HepG2 (cell line): ENCODE measurements around the gene DDI2. TPM values are rescaled to one million over a fixed set of nuclear protein-coding genes. Genes with fewer than 3 reads are reported as not detected.

Experiments used
- BHLHE40 ChIP-seq: IDR thresholded peaks from 2 replicates; pipeline ENCODE4 v1.6.1; 2011; ENCODE audit warnings: low read length, improper control_type of control experiment
- CREB1 ChIP-seq, 2 experiments: fragments of 450-650 bp in 1 of 2; IDR thresholded peaks; 2 replicates each; pipeline ENCODE4 v1.6.1; 2016 to 2017; ENCODE audit warnings: control low read depth in 1 of 2, mild to moderate bottlenecking in 1 of 2, missing compliant biosample characterization in 1 of 2, missing genetic modification characterization in 1 of 2
- ELF3 ChIP-seq: IDR thresholded peaks from 2 replicates; pipeline ENCODE4 v1.6.1; 2016; ENCODE audit warnings: missing genetic modification reagents, missing compliant biosample characterization
- ERF ChIP-seq: IDR thresholded peaks from 2 replicates; pipeline ENCODE4 v1.6.1; 2018; ENCODE audit warnings: missing biosample characterization, missing genetic modification reagents
- HMGA1 ChIP-seq: sonication (generic); formaldehyde crosslinking; conservative IDR thresholded peaks from 2 replicates; pipeline ENCODE4 v1.4.0; 2020; ENCODE audit warnings: missing genetic modification reagents
- HNRNPH1 ChIP-seq: fragments of 200-400 bp; formaldehyde crosslinking; optimal IDR thresholded peaks from 2 replicates; pipeline ENCODE3; 2017; ENCODE audit warnings: mild to moderate bottlenecking, low read depth, low read length
- ISL2 ChIP-seq: sonication (generic); formaldehyde crosslinking; IDR thresholded peaks from 2 replicates; pipeline ENCODE4 v1.5.0; 2020; ENCODE audit warnings: missing genetic modification reagents
- LCORL ChIP-seq, 2 experiments: fragments of 450-650 bp in 1 of 2; sonication (generic) in 1 of 2; formaldehyde crosslinking in 1 of 2; IDR thresholded peaks; 2 replicates each; pipeline versions ENCODE4 v1.5.0 to v1.6.1; 2017 to 2020; ENCODE audit warnings: antibody characterized with exemption in 1 of 2, missing genetic modification reagents in 1 of 2
- MEF2D ChIP-seq: sonication (generic); formaldehyde crosslinking; IDR thresholded peaks from 2 replicates; pipeline ENCODE4 v1.5.1; 2020; ENCODE audit warnings: mild to moderate bottlenecking, missing genetic modification reagents
- MTF1 ChIP-seq: sonication (generic); formaldehyde crosslinking; IDR thresholded peaks from 2 replicates; pipeline ENCODE4 v1.5.0; 2020; ENCODE audit warnings: missing genetic modification reagents
- MTF2 ChIP-seq: sonication (generic); formaldehyde crosslinking; IDR thresholded peaks from 2 replicates; pipeline ENCODE4 v1.5.0; 2020; ENCODE audit warnings: missing genetic modification reagents, borderline replicate concordance
- NCOA2 ChIP-seq: sonication (generic); formaldehyde crosslinking; IDR thresholded peaks from 2 replicates; pipeline ENCODE4 v1.8.0; 2022; ENCODE audit warnings: inconsistent platforms
- RCOR2 ChIP-seq: IDR thresholded peaks from 2 replicates; pipeline ENCODE4 v1.6.1; 2016; ENCODE audit warnings: missing biosample characterization, missing genetic modification reagents
- RFX5 ChIP-seq: IDR thresholded peaks from 2 replicates; pipeline ENCODE4 v1.6.1; 2011; ENCODE audit warnings: low read depth, low read length, improper control_type of control experiment
- SP1 ChIP-seq, 2 experiments: fragments of 450-650 bp in 1 of 2; sonication (generic) in 1 of 2; formaldehyde crosslinking in 1 of 2; IDR thresholded peaks; 2 replicates each; pipeline versions ENCODE4 v1.4.0 to v1.6.1; 2016 to 2020; ENCODE audit warnings: missing genetic modification reagents in 1 of 2
- THAP11 ChIP-seq: IDR thresholded peaks from 2 replicates; pipeline ENCODE4 v1.6.1; 2016; ENCODE audit warnings: missing biosample characterization, missing genetic modification reagents
- ZBTB7B ChIP-seq: sonication (generic); formaldehyde crosslinking; IDR thresholded peaks from 2 replicates; pipeline ENCODE4 v1.4.0; 2020; ENCODE audit warnings: missing genetic modification reagents
- ZNF367 ChIP-seq: sonication (generic); formaldehyde crosslinking; IDR thresholded peaks from 2 replicates; pipeline ENCODE4 v1.4.0; 2020; ENCODE audit warnings: missing genetic modification reagents, borderline replicate concordance
- ZNF547 ChIP-seq: sonication (generic); formaldehyde crosslinking; IDR thresholded peaks from 2 replicates; pipeline ENCODE4 v1.5.1; 2020; ENCODE audit warnings: mild to moderate bottlenecking, missing genetic modification reagents
- ZNF549 ChIP-seq: sonication (generic); formaldehyde crosslinking; IDR thresholded peaks from 2 replicates; pipeline ENCODE4 v1.5.0; 2020; ENCODE audit warnings: missing genetic modification reagents
- ZNF83 ChIP-seq: sonication (generic); formaldehyde crosslinking; IDR thresholded peaks from 2 replicates; pipeline ENCODE4 v1.4.0; 2020; ENCODE audit warnings: missing genetic modification reagents, mild to moderate bottlenecking, borderline replicate concordance
- polyA plus RNA-seq, 8 experiments: library from polyadenylated mRNA; depleted of rRNA in 3 of 8; stranded (reverse) in 7 of 8; unstranded in 1 of 8; fragments of >200 nt; fragmentation: Illumina TruSeq in 4 of 8; extraction: Trizol in 4 of 8; gene quantifications; 2 replicates each; pipeline versions ENCODE4 v1.2.1 to v1.2.3, GENCODE V29; 2011 to 2016; ENCODE audit warnings: low read depth in 4 of 8, missing spikeins in 1 of 8, mixed read lengths in 1 of 8; ENCODE audit not compliant: insufficient read depth in 1 of 8
- total RNA-seq, 5 experiments: library from RNA; depleted of rRNA; stranded (reverse); fragments of >200 nt; fragmentation: Illumina TruSeq; extraction: Trizol; gene quantifications; 2 replicates each; pipeline ENCODE4 v1.2.3, GENCODE V29; 2016; ENCODE audit warnings: low read depth in 1 of 5
- TF ChIP-seq, protein P1 (sequence below): fragments of 450-650 bp; IDR thresholded peaks from 2 replicates; pipeline ENCODE4 v1.6.1; 2017; ENCODE audit warnings: mild to moderate bottlenecking
- TF ChIP-seq, protein P2 (sequence below): sonication (generic); formaldehyde crosslinking; IDR thresholded peaks from 2 replicates; pipeline ENCODE4 v1.5.1; 2020; ENCODE audit warnings: missing genetic modification reagents, mild to moderate bottlenecking, borderline replicate concordance
- TF ChIP-seq, protein P3 (sequence below): sonication (generic); formaldehyde crosslinking; IDR thresholded peaks from 2 replicates; pipeline ENCODE4 v1.4.0; 2020; ENCODE audit warnings: missing genetic modification reagents

Gene DDI2
- total and polyA plus RNA-seq, 2 of the 13 experiments (the other 11 are each of a cell fraction or from before 2014, with no cell fraction given): 8.5 to 25.7 TPM

DNA sequence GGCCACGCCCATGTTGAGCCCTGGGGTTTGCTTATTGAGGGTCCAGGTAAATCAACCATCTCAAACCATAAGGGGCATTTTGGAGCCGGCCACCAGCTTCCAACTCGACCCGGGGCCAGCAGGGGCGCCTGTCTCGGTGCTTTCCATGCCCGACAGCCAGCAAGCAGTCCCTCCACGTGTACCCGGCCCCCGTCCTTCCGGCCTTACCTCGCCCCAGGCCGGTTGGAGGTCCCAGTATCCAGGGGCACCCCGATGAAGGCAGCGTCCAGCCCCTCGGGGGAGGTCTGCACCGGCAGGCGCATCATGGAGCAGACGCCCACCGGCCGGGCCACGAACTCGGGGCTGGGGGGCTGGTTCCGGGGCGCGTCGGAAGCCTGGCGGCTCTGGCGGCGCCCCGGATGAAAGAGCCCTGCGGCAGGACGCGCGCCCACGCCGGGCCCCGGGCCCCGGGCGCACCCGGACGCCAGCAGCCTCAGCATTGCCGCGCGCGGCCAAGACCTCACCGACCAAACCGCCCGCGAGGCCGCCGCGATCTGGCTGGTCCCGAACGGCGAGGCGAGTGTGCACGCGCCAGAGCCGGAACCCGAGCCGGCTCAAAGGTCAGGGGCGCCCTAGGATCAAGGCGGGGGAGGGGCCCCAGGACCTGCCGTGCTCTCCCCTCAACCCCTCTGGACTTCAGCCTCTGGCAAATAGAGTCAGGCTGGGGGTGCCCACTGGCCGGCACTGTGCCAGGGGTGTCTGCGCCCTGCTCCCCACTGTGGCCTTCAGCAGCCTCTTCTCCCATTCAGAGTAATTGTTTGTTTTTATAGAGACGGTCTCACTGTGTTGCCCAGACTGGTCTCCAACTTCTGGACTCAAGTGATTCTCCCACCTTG, 32.5 kb upstream of the DDI2 start, which contains the start of gene AGMAT (continued):
- TF ChIP-seq BHLHE40 (peak; percentile 85), MTF1 (CRISPR knock-in tag) (0 out of 2 replicates have a peak, but pooled peaks have one; percentile 56), SP1 (IDR thresholded peaks at IDR 0.05) (no peak), SP1 (CRISPR knock-in tag; IDR thresholded peaks at IDR 0.05) (peak; percentile 26), ELF3 (CRISPR knock-in tag) (peak; percentile 84), ZNF549 (CRISPR knock-in tag) (peak; percentile 68; the same call in 1 of the 2 replicates), LCORL (IDR thresholded peaks at IDR 0.05) (no peak), LCORL (CRISPR knock-in tag; IDR thresholded peaks at IDR 0.05) (peak; percentile 60), HNRNPH1 (no peak), ZNF547 (CRISPR knock-in tag) (peak; percentile 67; the same call in 1 of the 2 replicates), ZNF83 (CRISPR knock-in tag) (0 out of 2 replicates have a peak, but pooled peaks have one; percentile 37), MTF2 (CRISPR knock-in tag) (no peak), NCOA2 (peak; percentile 88), ZNF367 (CRISPR knock-in tag) (no peak), MEF2D (CRISPR knock-in tag) (peak; percentile 82), ERF (CRISPR knock-in tag) (peak; percentile 72), RFX5 (no peak), CREB1 (IDR thresholded peaks at IDR 0.05) (no peak), CREB1 (CRISPR knock-in tag; IDR thresholded peaks at IDR 0.05) (no peak), RCOR2 (CRISPR knock-in tag) (peak; percentile 90), THAP11 (CRISPR knock-in tag) (peak; percentile 73), ZBTB7B (peak; percentile 93), HMGA1 (no peak), ISL2 (CRISPR knock-in tag) (peak; percentile 77; the same call in 1 of the 2 replicates)
- TF ChIP-seq, protein P1, sequence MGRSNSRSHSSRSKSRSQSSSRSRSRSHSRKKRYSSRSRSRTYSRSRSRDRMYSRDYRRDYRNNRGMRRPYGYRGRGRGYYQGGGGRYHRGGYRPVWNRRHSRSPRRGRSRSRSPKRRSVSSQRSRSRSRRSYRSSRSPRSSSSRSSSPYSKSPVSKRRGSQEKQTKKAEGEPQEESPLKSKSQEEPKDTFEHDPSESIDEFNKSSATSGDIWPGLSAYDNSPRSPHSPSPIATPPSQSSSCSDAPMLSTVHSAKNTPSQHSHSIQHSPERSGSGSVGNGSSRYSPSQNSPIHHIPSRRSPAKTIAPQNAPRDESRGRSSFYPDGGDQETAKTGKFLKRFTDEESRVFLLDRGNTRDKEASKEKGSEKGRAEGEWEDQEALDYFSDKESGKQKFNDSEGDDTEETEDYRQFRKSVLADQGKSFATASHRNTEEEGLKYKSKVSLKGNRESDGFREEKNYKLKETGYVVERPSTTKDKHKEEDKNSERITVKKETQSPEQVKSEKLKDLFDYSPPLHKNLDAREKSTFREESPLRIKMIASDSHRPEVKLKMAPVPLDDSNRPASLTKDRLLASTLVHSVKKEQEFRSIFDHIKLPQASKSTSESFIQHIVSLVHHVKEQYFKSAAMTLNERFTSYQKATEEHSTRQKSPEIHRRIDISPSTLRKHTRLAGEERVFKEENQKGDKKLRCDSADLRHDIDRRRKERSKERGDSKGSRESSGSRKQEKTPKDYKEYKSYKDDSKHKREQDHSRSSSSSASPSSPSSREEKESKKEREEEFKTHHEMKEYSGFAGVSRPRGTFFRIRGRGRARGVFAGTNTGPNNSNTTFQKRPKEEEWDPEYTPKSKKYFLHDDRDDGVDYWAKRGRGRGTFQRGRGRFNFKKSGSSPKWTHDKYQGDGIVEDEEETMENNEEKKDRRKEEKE: no peak
- TF ChIP-seq, protein P2, sequence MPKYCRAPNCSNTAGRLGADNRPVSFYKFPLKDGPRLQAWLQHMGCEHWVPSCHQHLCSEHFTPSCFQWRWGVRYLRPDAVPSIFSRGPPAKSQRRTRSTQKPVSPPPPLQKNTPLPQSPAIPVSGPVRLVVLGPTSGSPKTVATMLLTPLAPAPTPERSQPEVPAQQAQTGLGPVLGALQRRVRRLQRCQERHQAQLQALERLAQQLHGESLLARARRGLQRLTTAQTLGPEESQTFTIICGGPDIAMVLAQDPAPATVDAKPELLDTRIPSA (CRISPR knock-in tag): no peak
- TF ChIP-seq, protein P3, sequence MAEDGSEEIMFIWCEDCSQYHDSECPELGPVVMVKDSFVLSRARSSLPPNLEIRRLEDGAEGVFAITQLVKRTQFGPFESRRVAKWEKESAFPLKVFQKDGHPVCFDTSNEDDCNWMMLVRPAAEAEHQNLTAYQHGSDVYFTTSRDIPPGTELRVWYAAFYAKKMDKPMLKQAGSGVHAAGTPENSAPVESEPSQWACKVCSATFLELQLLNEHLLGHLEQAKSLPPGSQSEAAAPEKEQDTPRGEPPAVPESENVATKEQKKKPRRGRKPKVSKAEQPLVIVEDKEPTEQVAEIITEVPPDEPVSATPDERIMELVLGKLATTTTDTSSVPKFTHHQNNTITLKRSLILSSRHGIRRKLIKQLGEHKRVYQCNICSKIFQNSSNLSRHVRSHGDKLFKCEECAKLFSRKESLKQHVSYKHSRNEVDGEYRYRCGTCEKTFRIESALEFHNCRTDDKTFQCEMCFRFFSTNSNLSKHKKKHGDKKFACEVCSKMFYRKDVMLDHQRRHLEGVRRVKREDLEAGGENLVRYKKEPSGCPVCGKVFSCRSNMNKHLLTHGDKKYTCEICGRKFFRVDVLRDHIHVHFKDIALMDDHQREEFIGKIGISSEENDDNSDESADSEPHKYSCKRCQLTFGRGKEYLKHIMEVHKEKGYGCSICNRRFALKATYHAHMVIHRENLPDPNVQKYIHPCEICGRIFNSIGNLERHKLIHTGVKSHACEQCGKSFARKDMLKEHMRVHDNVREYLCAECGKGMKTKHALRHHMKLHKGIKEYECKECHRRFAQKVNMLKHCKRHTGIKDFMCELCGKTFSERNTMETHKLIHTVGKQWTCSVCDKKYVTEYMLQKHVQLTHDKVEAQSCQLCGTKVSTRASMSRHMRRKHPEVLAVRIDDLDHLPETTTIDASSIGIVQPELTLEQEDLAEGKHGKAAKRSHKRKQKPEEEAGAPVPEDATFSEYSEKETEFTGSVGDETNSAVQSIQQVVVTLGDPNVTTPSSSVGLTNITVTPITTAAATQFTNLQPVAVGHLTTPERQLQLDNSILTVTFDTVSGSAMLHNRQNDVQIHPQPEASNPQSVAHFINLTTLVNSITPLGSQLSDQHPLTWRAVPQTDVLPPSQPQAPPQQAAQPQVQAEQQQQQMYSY (CRISPR knock-in tag): peak; percentile 33; the same call in 1 of the 2 replicates
